Measurements from ENCODE around the gene CPLX4.

DNA sequence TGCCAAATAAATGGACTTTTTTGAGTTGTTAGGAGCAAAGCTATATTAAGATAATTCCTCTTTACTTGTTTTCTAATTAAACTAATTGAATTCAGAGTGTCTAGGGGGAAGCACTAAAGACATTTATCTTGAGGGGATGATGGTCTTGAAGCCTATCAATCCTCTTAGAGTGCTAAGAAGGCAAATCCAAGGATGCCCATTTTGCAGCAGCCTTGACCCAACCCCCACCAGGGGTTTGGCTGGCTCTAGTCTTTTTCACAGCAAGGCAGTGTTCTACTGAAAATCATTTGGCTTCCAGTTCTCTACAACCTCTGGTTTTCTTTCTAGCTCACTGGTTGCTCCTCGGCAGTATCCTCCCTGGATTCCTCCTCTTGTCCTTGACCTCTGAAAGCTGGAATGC lies 38.7 kb downstream of the CPLX4 start:
- TF ChIP-seq ZNF24 (IDR thresholded peaks at IDR 0.05) (no peak), EZH2 (conservative IDR thresholded peaks at IDR 0.05; ENCODE audit: low read depth, low read length) (no peak), NCOA2 (CRISPR knock-in tag; IDR thresholded peaks at IDR 0.05) (no peak), ZSCAN12 (CRISPR knock-in tag; IDR thresholded peaks at IDR 0.05) (no peak), BHLHE40 (IDR thresholded peaks at IDR 0.05; ENCODE audit: low read length) (no peak), ZKSCAN8 (CRISPR knock-in tag; IDR thresholded peaks at IDR 0.05; ENCODE audit: borderline replicate concordance) (no peak)
- TF ChIP-seq, protein P1, sequence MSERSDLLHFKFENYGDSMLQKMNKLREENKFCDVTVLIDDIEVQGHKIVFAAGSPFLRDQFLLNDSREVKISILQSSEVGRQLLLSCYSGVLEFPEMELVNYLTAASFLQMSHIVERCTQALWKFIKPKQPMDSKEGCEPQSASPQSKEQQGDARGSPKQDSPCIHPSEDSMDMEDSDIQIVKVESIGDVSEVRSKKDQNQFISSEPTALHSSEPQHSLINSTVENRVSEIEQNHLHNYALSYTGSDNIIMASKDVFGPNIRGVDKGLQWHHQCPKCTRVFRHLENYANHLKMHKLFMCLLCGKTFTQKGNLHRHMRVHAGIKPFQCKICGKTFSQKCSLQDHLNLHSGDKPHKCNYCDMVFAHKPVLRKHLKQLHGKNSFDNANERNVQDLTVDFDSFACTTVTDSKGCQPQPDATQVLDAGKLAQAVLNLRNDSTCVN (CRISPR knock-in tag; IDR thresholded peaks at IDR 0.05; ENCODE audit: borderline replicate concordance) = no peak
- TF ChIP-seq, protein P2, sequence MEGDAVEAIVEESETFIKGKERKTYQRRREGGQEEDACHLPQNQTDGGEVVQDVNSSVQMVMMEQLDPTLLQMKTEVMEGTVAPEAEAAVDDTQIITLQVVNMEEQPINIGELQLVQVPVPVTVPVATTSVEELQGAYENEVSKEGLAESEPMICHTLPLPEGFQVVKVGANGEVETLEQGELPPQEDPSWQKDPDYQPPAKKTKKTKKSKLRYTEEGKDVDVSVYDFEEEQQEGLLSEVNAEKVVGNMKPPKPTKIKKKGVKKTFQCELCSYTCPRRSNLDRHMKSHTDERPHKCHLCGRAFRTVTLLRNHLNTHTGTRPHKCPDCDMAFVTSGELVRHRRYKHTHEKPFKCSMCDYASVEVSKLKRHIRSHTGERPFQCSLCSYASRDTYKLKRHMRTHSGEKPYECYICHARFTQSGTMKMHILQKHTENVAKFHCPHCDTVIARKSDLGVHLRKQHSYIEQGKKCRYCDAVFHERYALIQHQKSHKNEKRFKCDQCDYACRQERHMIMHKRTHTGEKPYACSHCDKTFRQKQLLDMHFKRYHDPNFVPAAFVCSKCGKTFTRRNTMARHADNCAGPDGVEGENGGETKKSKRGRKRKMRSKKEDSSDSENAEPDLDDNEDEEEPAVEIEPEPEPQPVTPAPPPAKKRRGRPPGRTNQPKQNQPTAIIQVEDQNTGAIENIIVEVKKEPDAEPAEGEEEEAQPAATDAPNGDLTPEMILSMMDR (CRISPR knock-in tag; IDR thresholded peaks at IDR 0.05) = no peak
- TF ChIP-seq, protein P3, sequence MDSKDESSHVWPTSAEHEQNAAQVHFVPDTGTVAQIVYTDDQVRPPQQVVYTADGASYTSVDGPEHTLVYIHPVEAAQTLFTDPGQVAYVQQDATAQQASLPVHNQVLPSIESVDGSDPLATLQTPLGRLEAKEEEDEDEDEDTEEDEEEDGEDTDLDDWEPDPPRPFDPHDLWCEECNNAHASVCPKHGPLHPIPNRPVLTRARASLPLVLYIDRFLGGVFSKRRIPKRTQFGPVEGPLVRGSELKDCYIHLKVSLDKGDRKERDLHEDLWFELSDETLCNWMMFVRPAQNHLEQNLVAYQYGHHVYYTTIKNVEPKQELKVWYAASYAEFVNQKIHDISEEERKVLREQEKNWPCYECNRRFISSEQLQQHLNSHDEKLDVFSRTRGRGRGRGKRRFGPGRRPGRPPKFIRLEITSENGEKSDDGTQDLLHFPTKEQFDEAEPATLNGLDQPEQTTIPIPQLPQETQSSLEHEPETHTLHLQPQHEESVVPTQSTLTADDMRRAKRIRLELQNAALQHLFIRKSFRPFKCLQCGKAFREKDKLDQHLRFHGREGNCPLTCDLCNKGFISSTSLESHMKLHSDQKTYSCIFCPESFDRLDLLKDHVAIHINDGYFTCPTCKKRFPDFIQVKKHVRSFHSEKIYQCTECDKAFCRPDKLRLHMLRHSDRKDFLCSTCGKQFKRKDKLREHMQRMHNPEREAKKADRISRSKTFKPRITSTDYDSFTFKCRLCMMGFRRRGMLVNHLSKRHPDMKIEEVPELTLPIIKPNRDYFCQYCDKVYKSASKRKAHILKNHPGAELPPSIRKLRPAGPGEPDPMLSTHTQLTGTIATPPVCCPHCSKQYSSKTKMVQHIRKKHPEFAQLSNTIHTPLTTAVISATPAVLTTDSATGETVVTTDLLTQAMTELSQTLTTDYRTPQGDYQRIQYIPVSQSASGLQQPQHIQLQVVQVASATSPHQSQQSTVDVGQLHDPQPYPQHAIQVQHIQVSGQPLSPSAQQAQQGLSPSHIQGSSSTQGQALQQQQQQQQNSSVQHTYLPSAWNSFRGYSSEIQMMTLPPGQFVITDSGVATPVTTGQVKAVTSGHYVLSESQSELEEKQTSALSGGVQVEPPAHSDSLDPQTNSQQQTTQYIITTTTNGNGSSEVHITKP (CRISPR knock-in tag; IDR thresholded peaks at IDR 0.05; ENCODE audit: low read depth) = no peak
- TF ChIP-seq, protein P4, sequence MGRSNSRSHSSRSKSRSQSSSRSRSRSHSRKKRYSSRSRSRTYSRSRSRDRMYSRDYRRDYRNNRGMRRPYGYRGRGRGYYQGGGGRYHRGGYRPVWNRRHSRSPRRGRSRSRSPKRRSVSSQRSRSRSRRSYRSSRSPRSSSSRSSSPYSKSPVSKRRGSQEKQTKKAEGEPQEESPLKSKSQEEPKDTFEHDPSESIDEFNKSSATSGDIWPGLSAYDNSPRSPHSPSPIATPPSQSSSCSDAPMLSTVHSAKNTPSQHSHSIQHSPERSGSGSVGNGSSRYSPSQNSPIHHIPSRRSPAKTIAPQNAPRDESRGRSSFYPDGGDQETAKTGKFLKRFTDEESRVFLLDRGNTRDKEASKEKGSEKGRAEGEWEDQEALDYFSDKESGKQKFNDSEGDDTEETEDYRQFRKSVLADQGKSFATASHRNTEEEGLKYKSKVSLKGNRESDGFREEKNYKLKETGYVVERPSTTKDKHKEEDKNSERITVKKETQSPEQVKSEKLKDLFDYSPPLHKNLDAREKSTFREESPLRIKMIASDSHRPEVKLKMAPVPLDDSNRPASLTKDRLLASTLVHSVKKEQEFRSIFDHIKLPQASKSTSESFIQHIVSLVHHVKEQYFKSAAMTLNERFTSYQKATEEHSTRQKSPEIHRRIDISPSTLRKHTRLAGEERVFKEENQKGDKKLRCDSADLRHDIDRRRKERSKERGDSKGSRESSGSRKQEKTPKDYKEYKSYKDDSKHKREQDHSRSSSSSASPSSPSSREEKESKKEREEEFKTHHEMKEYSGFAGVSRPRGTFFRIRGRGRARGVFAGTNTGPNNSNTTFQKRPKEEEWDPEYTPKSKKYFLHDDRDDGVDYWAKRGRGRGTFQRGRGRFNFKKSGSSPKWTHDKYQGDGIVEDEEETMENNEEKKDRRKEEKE (IDR thresholded peaks at IDR 0.05) = no peak
